PC-3 (cell line): Measurements from ENCODE around the gene TTC1. TPM values are rescaled to one million over a fixed set of nuclear protein-coding genes. Genes with fewer than 3 reads are reported as not detected.

Experiments
- ATAC-seq: fragments of 200-7000 bp; cut with Tn5 transposase; 2 replicates; pipeline ENCODE4 v1.9.1; 2020; ENCODE audit warnings: mild to moderate bottlenecking, moderate library complexity
- BruUV-seq: library from RNA; stranded (reverse); fragments of 400-500 nt; replicated peaks from 2 replicates; lab custom pipeline; 2021; lab: Mats Ljungman, UMichigan
- CTCF ChIA-PET: fragments of 300-600 bp; sonication (Branson Sonifier 250); formaldehyde crosslinking; loops from one replicate; lab custom pipeline; 2022; ENCODE audit warnings: antibody characterized with exemption; lab: Charles Lee
- POLR2A ChIA-PET: fragments of 300-600 bp; sonication (Branson Sonifier 250); formaldehyde crosslinking; loops from one replicate; lab custom pipeline; 2022; ENCODE audit warnings: antibody characterized with exemption; ENCODE audit not compliant: unreplicated experiment; lab: Charles Lee
- DNase-seq: peaks from one replicate; pipeline ENCODE4 v3.0.0-alpha.2; 2015
- H2AFZ ChIP-seq: fragments of 300-600 bp; sonication (generic); 2 replicates; pipeline ENCODE4 v1.6.0; 2016; ENCODE audit warnings: antibody characterized with exemption, low read length
- H3F3A ChIP-seq: fragments of 300-600 bp; sonication (generic); one replicate; pipeline ENCODE4 v1.6.0; 2017; ENCODE audit warnings: antibody characterized with exemption, low read length, control low read depth, mild to moderate bottlenecking; ENCODE audit not compliant: unreplicated experiment
- H3K27ac ChIP-seq: fragments of 300-600 bp; sonication (generic); 2 replicates; pipeline ENCODE4 v1.5.1; 2016; ENCODE audit warnings: mild to moderate bottlenecking, low read length
- H3K27me3 ChIP-seq: fragments of 300-600 bp; sonication (generic); 2 replicates; pipeline ENCODE4 v1.6.1; 2016; ENCODE audit warnings: low read length, mixed read lengths
- H3K36me3 ChIP-seq: fragments of 300-600 bp; sonication (generic); 2 replicates; pipeline ENCODE4 v1.6.1; 2016; ENCODE audit warnings: low read depth, mixed run types, low read length, mixed read lengths
- H3K4me1 ChIP-seq: fragments of 300-600 bp; sonication (generic); 2 replicates; pipeline ENCODE4 v1.5.1; 2016; ENCODE audit warnings: low read length; ENCODE audit not compliant: insufficient read depth
- H3K4me2 ChIP-seq: fragments of 300-600 bp; sonication (generic); 2 replicates; pipeline ENCODE4 v1.6.0; 2016; ENCODE audit warnings: low read length
- H3K4me3 ChIP-seq: fragments of 300-600 bp; sonication (generic); 2 replicates; pipeline ENCODE4 v1.5.1; 2016; ENCODE audit warnings: mild to moderate bottlenecking, low read length, mixed read lengths
- H3K79me2 ChIP-seq: fragments of 300-600 bp; sonication (generic); 2 replicates; pipeline ENCODE4 v1.6.1; 2017; ENCODE audit warnings: low read length, mixed read lengths
- H3K9ac ChIP-seq: fragments of 300-600 bp; sonication (generic); 2 replicates; pipeline ENCODE4 v1.6.0; 2016; ENCODE audit warnings: mild to moderate bottlenecking, low read length
- H3K9me2 ChIP-seq: fragments of 300-600 bp; sonication (generic); replicated peaks from 2 replicates; pipeline ENCODE4 v1.6.1; 2016; ENCODE audit warnings: mixed run types, low read length, mixed read lengths
- H3K9me3 ChIP-seq: fragments of 300-600 bp; sonication (generic); 2 replicates; pipeline ENCODE4 v1.6.1; 2016; ENCODE audit warnings: low read length, mixed read lengths
- H4K20me1 ChIP-seq: fragments of 300-600 bp; sonication (generic); 2 replicates; pipeline ENCODE4 v1.6.1; 2016; ENCODE audit warnings: low read length, mixed read lengths
- EZH2 ChIP-seq: fragments of 300-600 bp; sonication (generic); IDR thresholded peaks from one replicate; pipeline ENCODE4 v1.6.1; 2017; ENCODE audit warnings: antibody characterized with exemption, mild to moderate bottlenecking, low read length; ENCODE audit not compliant: unreplicated experiment
- EZH2phosphoT487 ChIP-seq: fragments of 300-600 bp; sonication (generic); IDR thresholded peaks from 2 replicates; pipeline ENCODE4 v1.6.1; 2018; ENCODE audit warnings: mild to moderate bottlenecking, antibody characterized with exemption, low read length, borderline replicate concordance
- intact Hi-C: fragments of 100-400 bp; cut with micrococcal nuclease; formaldehyde crosslinking; loops from 2 replicates; pipeline ENCODE4 v1.9.0; 2023
- total RNA-seq: library from RNA; depleted of rRNA; stranded (reverse); fragments of >200 nt; gene quantifications from 2 replicates; pipeline ENCODE4 v1.2.3, GENCODE V29; 2014
- TF ChIP-seq, protein P1 (sequence below): fragments of 300-600 bp; sonication (generic); conservative IDR thresholded peaks from 2 replicates; pipeline ENCODE4 v1.5.1; 2017; ENCODE audit warnings: antibody characterized with exemption, low read depth, mild to moderate bottlenecking, low read length

Gene TTC1
- total RNA-seq, 1 experiment from 2014 or later: 61.4 TPM

DNA sequence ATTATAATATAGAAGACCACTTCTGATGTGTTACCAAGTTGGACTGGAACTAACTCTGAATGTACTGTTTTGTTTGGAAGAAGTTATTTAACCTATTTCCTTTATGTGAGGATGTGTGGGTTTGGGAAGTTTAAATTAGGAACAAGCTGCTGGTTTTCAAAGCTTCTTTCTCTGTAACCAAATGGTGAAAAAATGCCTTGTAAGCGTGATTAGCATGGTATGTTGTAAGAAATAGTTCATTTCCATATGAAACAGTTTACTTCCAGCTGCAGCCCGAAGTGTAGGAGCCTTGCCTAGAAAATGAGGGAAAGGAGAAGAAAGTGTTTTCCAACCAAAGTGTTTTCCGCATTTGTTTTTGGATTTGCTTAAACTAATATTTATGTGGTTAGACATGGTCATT lies 36.0 kb downstream of the TTC1 start:
- H4K20me1 ChIP-seq: no peaks in the 10 kb centered on the region
- no peaks in the 10 kb centered on the region for H3K27me3 ChIP-seq
- H3K79me2 ChIP-seq: no peaks in the 10 kb centered on the region
- no peak overlapping the region for H3K9ac ChIP-seq
- ATAC-seq: no peak
- no TSS peak for BruUV-seq
- H3K4me2 ChIP-seq: no peak overlapping the region
- peaks cover 21% of the 10 kb centered on the region for H3K4me1 ChIP-seq
- H3F3A ChIP-seq: no peaks in the 10 kb centered on the region
- TF ChIP-seq, protein P1, sequence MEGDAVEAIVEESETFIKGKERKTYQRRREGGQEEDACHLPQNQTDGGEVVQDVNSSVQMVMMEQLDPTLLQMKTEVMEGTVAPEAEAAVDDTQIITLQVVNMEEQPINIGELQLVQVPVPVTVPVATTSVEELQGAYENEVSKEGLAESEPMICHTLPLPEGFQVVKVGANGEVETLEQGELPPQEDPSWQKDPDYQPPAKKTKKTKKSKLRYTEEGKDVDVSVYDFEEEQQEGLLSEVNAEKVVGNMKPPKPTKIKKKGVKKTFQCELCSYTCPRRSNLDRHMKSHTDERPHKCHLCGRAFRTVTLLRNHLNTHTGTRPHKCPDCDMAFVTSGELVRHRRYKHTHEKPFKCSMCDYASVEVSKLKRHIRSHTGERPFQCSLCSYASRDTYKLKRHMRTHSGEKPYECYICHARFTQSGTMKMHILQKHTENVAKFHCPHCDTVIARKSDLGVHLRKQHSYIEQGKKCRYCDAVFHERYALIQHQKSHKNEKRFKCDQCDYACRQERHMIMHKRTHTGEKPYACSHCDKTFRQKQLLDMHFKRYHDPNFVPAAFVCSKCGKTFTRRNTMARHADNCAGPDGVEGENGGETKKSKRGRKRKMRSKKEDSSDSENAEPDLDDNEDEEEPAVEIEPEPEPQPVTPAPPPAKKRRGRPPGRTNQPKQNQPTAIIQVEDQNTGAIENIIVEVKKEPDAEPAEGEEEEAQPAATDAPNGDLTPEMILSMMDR: no peak
- TF ChIP-seq EZH2phosphoT487 (no peak), EZH2 (no peak)
- ChIA-PET POLR2A (no interaction called here), CTCF (no interaction called here)
- H3K9me3 ChIP-seq: no peaks in the 10 kb centered on the region
- no peak overlapping the region for H3K27ac ChIP-seq
- H3K9me2 ChIP-seq: no peaks in the 10 kb centered on the region
- H3K36me3 ChIP-seq: peaks cover 25% of the 10 kb centered on the region
- no peak for DNase-seq
- H2AFZ ChIP-seq: no peak overlapping the region
- H3K4me3 ChIP-seq: no peak overlapping the region
- intact Hi-C loops: no loop called here

DNA sequence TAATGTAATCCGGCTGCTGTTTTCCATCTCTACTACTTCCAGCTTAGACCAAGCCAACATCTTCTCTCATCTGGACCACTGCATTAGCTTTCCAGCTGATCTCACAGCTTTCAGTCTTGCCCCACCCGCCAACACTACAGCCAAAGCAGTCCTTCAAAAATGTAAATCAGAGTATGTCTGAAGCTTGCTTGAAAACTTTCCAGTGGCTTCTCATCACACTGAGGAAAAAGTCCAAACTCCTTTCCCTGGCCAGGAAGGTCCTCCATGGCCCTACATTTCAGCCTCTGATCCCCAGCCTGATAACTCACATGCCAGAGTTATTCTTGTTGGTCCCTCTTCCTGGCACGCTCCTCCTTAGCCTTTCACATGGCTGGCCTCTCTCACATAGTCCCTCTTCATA lies 38.5 kb downstream of the TTC1 start:
- Histone ChIP-seq H3K4me2 (no peak overlapping the region), H3K9ac (no peak overlapping the region), H3K4me3 (no peak overlapping the region), H4K20me1 (no peaks in the 10 kb centered on the region), H3F3A (no peaks in the 10 kb centered on the region), H3K27ac (no peak overlapping the region), H3K36me3 (peaks cover 28% of the 10 kb centered on the region; the same call in 1 of the 2 replicates), H3K79me2 (no peaks in the 10 kb centered on the region), H3K9me2 (no peaks in the 10 kb centered on the region), H2AFZ (no peak overlapping the region), H3K4me1 (peaks cover 10% of the 10 kb centered on the region; the same call in 1 of the 2 replicates), H3K27me3 (no peaks in the 10 kb centered on the region), H3K9me3 (no peaks in the 10 kb centered on the region)
- TF ChIP-seq EZH2phosphoT487 (no peak), EZH2 (no peak)
- TF ChIP-seq, protein P1: no peak
- BruUV-seq: no TSS peak
- POLR2A ChIA-PET: no interaction called here
- CTCF ChIA-PET: no interaction called here
- intact Hi-C loops: no loop called here
- DNase-seq: no peak
- ATAC-seq: no peak

DNA sequence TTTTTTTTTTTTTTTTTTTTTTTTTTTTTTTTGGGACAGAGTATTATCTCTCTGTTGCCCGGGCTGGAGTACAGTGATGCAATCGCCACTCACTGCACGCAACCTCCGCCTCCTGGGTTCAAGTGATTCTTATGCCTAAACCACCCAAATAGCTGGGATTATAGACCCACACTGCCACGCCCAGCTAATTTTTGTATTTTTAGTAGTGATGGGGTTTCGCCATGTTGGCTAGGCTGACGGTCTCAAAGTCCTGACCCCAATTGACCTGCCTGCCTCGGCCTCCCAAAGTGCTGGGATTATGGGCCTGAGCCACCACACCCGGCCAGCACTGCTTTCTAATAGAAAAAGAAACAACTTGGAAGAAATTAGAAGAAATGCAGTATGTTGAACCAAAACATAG lies 39.2 kb downstream of the TTC1 start:
- H3F3A ChIP-seq: no peaks in the 10 kb centered on the region
- H3K9me3 ChIP-seq: no peaks in the 10 kb centered on the region
- POLR2A ChIA-PET: no interaction called here
- no peaks in the 10 kb centered on the region for H3K27me3 ChIP-seq
- TF ChIP-seq, protein P1: no peak
- TF ChIP-seq EZH2 (no peak), EZH2phosphoT487 (no peak)
- no peaks in the 10 kb centered on the region for H4K20me1 ChIP-seq
- H3K27ac ChIP-seq: no peak overlapping the region
- H3K79me2 ChIP-seq: no peaks in the 10 kb centered on the region
- H3K9me2 ChIP-seq: no peaks in the 10 kb centered on the region
- no peak overlapping the region for H3K4me3 ChIP-seq
- ATAC-seq (no peak), DNase-seq (no peak)
- H2AFZ ChIP-seq: no peak overlapping the region
- no TSS peak for BruUV-seq
- intact Hi-C loops: no loop called here
- peaks cover 29% of the 10 kb centered on the region; the same call in 1 of the 2 replicates for H3K36me3 ChIP-seq
- CTCF ChIA-PET: no interaction called here
- H3K4me1 ChIP-seq: peaks cover 10% of the 10 kb centered on the region; the same call in 1 of the 2 replicates
- no peak overlapping the region for H3K9ac ChIP-seq
- no peak overlapping the region for H3K4me2 ChIP-seq
